Mesothelial cell of epicardium (in vitro differentiated cells): ENCODE data around the gene LEPROT. TPM values are rescaled to one million over a fixed set of nuclear protein-coding genes. Genes with fewer than 3 reads are reported as not detected.

Experiments used
- DNase-seq, 2 experiments: peaks; one replicate each; pipeline ENCODE4 v3.0.0; 2021; ENCODE audit warnings: low spot score in 2 of 2; ENCODE audit not compliant: unreplicated experiment in 2 of 2
- H3K27ac Mint-ChIP-seq: 2 replicates; pipeline ENCODE4 v1.8.0; 2021; ENCODE audit warnings: mixed read lengths
- H3K27me3 Mint-ChIP-seq: 2 replicates; pipeline ENCODE4 v1.8.0; 2021; ENCODE audit warnings: low read depth, mixed read lengths
- H3K36me3 Mint-ChIP-seq: 2 replicates; pipeline ENCODE4 v1.8.0; 2021; ENCODE audit warnings: mixed read lengths
- H3K4me1 Mint-ChIP-seq: 2 replicates; pipeline ENCODE4 v1.8.0; 2021; ENCODE audit warnings: mixed read lengths
- H3K4me3 Mint-ChIP-seq: 2 replicates; pipeline ENCODE4 v1.8.0; 2021; ENCODE audit warnings: mild to moderate bottlenecking, moderate library complexity, mixed read lengths
- H3K9me3 Mint-ChIP-seq: 2 replicates; pipeline ENCODE4 v1.8.0; 2021; ENCODE audit warnings: mixed read lengths
- total RNA-seq: library from RNA; stranded (reverse); gene quantifications from 3 replicates; pipeline ENCODE4 v1.2.1, GENCODE V29; 2021
- TF ChIP-seq, protein P1 (sequence below): fragments of 200-600 bp; sonication (generic); IDR thresholded peaks from one replicate; pipeline ENCODE4 v1.5.0; 2021; ENCODE audit warnings: antibody characterized with exemption; ENCODE audit not compliant: unreplicated experiment

LEPROT gene
- total RNA-seq, 1 donor from 2014 or later = 65.7 TPM

DNA sequence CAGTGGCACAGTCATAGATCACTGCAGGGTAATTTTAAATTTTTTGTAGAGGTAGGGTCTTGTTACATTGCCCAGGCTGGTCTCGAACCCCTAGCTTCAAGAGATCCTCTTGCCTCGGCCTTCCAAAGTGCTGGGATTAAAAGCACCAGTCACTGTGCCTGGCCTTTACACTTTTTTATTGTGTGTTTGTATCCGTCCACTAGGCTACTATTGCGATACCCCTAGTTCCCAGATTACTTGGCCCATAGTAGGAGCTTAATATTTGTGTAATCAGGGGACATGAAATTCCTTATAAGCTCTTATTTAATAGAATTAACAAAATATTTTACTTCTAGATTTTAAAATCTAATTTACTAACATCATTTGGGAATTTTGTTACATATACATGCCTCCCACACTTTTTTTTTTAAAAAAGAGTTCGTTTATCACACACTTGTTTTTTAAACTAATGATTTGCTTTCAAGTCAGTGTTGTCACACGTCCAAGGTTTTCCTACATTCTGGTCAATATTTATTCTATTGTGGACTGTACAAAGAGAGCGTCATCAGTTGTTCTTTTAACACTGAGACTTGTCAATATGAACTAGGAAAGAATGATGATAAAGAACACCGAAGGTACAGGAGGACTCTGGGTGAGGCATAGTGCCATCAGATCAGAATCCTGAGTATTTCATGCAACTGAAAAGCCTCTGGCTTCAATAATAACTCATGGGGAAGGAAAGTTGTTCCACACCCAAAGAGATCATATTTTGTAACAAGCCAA lies 63.7 kb downstream of the LEPROT start:
- no peak for DNase-seq
- Mint-ChIP-seq H3K4me1 (no peaks in the 10 kb centered on the region), H3K27ac (no peak overlapping the region), H3K27me3 (no peaks in the 10 kb centered on the region), H3K36me3 (no peaks in the 10 kb centered on the region), H3K9me3 (peaks cover 4% of the 10 kb centered on the region), H3K4me3 (no peak overlapping the region)
- TF ChIP-seq, protein P1, sequence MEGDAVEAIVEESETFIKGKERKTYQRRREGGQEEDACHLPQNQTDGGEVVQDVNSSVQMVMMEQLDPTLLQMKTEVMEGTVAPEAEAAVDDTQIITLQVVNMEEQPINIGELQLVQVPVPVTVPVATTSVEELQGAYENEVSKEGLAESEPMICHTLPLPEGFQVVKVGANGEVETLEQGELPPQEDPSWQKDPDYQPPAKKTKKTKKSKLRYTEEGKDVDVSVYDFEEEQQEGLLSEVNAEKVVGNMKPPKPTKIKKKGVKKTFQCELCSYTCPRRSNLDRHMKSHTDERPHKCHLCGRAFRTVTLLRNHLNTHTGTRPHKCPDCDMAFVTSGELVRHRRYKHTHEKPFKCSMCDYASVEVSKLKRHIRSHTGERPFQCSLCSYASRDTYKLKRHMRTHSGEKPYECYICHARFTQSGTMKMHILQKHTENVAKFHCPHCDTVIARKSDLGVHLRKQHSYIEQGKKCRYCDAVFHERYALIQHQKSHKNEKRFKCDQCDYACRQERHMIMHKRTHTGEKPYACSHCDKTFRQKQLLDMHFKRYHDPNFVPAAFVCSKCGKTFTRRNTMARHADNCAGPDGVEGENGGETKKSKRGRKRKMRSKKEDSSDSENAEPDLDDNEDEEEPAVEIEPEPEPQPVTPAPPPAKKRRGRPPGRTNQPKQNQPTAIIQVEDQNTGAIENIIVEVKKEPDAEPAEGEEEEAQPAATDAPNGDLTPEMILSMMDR = no peak

Other genes with a start within 250 kb of the LEPROT start
- 18.1 to 20.3 TPM (median 19.4 TPM) in 3 replicates for gene DNAJC6, start 111.1 kb upstream of the LEPROT start, total RNA-seq
- gene LEPR, start within 50 bp of the LEPROT start, total RNA-seq = 4.3 to 5.0 TPM (median 4.7 TPM) in 3 replicates